GM21529 (cell line): ENCODE measurements around the gene CARD18.

Experiments
- ATAC-seq: cut with Tn5 transposase; IDR thresholded peaks from one replicate; pipeline ENCODE4 v1.9.1; 2021; ENCODE audit not compliant: unreplicated experiment

The CARD18 gene, protein sequence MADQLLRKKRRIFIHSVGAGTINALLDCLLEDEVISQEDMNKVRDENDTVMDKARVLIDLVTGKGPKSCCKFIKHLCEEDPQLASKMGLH

DNA sequence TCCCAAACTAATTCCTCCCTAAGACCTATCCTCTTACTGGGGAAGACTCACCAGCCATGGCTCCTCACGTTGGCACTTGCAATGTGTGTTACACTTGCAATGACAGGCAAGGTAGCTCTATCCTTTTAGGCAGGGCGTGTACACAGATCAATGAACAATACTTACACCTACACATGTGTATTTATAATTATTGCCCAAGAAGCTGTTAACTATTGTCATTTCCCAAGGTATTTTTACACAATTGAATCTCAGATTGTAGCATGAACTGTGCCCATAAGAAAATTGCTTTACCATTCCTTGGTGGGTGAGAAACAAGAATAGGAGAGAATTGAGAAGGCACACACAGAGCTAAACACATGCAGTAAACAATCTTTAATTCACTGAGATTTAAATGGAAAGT is at the start of gene CARD18:
CARD18 (minus strand) TSS at position 101 of the 400 bp plus-strand sequence; CDS start at position 58, 43 bp downstream.
- ATAC-seq: no peak

DNA sequence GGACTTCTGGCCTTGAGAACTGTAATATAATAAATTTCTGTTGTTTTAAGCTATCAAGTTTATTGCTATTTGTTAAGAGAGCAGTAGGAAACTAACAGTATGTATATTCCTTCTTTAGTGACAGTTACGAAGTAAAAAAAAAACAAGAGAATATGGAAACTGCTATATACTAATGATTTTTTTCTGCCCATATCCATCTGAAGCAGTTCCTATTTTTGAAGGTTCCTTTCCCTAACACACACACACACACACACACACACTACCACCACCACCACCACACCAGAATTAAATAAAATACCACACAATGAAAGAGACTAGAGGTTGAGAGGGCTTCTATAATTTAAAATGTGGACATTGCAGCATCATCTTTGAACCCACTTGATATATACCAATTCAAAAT is 44.4 kb upstream of the CARD18 start:
- no peak for ATAC-seq

GRCh38 chr11:105183426-105183825 is 43.9 kb upstream of the CARD18 start:
- ATAC-seq: no peak

- ATAC-seq: no peak
These were observed 42.0 kb upstream of the CARD18 start for GRCh38 chr11:105181521-105181920.

- ATAC-seq: no peak
These were observed 41.5 kb upstream of the CARD18 start for GRCh38 chr11:105181100-105181499.

DNA sequence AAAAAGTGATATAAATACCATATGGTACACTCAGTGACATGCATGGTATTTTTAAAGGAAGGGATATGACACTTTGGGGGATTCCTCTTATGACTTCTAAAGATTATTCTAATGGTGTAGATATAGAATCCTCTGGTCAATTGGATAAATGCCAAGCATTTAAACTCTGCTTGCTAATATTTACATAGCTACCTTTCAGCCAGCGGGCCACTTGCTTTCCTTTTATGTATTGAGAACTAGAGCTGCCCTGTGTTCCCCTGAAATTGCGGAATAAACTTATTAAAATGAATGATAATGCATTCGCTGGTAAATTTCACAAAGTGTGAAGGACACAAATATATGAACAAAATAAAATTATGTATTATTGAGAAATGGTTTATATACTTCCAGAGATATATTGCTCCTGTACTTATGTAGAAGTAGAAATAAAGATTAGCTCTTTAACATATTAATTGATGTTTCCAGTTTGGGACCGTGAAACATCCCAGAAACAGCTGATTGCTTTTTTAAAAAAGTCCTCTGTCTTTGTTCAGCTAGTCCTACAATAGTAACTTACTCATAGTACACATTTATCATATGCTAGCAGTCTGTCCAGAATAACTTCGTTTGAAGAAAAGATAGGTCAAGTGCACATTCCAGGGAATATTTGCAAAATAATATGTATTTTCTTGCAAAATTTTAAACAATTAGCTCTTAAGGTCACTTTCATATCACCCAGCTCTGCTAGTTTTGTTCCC is 40.1 kb upstream of the CARD18 start:
- no peak for ATAC-seq

- ATAC-seq: no peak
These were observed 38.1 kb upstream of the CARD18 start for GRCh38 chr11:105177658-105178057.

GRCh38 chr11:105168457-105168856 is 28.9 kb upstream of the CARD18 start:
- ATAC-seq: no peak

DNA sequence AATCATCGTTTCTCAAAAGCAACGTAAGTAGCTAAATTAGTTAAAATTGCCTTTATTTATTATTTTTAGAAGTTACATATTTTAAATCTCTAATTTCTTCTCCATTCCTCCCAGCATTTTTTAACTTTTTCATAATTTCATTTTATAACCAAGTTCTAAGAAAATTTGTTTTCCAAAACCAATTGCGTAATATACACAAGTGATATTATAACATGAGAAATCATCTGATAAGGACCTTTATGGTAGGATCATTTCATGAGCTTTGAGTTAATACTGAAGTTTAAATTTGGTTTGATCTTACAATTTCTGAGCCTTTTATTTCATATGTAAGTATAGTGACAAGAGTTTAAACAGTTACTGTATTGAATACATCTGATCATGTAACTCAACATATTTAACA is 27.7 kb upstream of the CARD18 start:
- no peak for ATAC-seq

DNA sequence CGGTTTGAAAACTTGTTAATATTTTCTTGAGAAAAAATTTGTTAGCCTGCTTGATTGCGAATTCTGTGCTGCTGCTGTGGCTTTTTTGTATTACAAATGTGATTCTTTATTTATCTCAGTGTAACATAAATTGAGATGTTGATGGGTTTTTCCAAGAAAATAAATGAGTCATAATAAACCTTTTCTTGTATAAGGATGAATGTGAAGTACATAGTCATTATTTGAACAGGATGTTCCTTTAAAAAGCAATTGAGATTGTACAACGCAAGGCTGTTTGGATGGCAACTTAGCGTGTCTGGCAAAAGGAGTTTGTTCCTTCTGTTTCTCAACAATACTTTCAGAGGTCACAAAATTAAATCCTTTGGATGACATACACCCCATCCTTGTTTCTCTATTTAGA is 24.6 kb upstream of the CARD18 start:
- no peak for ATAC-seq

- no peak for ATAC-seq
These were observed 22.9 kb upstream of the CARD18 start for GRCh38 chr11:105162506-105162905.

DNA sequence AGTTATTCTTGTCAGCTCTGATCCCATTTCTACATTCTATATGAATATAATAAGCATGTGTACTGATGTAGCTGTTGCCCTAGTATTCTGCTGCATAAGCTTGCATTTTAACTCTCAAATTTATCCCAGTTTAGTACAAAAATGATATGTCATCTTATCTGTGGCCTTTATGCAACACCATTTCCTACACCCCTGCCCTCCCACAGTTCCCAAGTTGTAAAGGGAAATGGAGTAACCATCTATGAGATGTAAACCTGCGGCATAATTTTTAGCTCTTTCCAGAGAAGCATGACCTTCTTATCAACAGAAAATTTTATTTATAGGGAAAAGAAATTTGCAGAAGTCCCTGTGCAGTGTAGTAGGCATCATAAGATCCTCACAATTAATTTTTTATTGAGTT is 18.9 kb upstream of the CARD18 start:
- ATAC-seq: no peak

GRCh38 chr11:105156720-105157119 is 17.2 kb upstream of the CARD18 start:
- ATAC-seq: no peak

DNA sequence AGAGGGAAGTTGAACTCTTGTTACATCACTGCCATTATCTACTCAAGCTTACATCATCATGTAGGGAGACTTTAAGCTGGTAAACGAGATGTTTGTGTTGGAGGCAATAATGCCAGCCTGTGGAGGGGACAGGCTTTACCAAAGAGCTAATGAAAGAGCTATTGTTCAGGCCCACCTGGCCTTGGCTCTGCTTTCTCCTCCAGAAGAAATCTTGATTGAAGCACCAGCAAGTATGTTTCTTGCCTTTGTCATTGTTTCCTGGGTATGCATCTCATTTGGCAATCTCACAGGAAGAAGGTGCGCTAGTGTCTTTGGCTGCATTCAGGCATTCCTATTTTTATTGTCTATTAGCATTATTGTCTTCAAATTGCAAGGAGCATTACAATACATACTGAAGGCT is 16.7 kb upstream of the CARD18 start:
- ATAC-seq: no peak

DNA sequence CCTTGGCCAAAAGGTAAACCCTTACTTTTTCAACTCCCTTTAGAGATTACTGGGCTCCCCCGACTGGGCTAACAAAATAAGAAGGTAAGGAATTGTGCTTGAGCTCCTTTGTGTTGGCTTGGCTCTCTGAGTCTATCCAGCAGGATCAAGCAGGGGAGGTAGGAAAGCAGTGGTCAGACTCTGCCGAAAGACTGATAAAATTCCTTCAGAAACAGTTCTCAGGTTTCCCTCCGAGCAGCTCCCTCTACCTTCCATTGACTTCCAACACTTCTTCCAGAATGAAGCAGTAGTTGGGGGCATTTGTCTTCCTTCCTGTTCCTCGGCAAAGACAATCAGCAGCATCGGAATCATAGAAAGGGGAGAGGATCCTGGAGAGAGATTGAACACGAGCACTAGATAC is 16.1 kb upstream of the CARD18 start:
- ATAC-seq: no peak

DNA sequence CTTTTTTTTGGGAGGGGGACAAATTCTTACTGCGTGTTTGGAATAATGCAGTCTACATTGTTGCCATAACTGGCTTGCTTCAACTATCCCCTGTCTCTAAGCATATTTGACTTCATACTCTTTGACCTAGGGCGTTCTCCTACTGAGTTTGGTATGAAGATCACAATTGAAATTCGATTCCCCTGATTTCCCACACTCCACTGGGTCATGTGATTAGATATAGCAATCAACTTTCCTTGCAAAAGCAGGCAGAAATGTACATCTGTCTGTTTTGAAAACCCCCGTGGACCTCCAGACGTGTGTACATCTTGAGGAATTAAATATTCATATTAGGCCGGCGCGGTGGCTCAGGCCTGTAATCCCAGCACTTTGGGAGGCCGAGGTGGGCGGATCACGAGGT is 13.8 kb upstream of the CARD18 start:
- ATAC-seq: no peak

DNA sequence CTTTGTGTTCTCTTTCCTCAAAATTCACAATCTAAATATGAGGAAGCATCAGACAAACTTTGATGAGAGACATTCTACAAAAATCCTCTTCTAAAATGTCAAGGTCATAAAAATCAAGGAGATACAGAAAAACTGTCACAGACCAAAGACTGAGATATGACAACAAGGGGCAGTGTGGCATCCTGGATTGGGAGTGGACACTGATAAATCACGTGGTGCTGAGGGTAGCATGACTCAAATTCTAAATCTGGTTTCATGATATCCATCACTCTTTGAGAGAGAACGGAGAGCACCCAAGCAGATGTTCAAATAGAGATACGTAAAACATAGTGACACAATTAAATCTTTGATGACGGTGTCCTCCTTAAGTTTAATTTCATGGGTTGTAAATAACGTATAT is 13.0 kb upstream of the CARD18 start:
- ATAC-seq: no peak

GRCh38 chr11:105152021-105152512 is 12.5 kb upstream of the CARD18 start:
- no peak for ATAC-seq

DNA sequence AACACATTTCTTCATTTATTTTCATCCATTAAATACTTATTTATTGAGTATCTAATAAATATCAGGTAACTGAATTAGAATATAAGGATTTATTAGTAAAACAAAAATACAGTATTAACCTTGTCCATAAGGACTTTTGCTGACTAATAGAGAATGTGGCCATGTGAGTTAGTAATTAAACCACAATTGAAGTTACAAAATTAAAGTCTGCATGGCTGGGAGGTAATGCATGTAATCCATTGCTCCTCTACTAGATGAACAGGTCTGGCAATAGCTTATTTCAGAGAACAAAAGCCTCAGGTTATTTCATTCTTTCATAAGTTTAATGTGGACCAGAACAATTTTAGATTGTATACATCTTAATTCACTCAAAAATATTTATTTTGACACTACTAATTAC is 9.9 kb upstream of the CARD18 start:
- no peak for ATAC-seq

GRCh38 chr11:105148241-105148640 is 8.7 kb upstream of the CARD18 start:
- no peak for ATAC-seq

GRCh38 chr11:105144887-105145286 is 5.3 kb upstream of the CARD18 start:
- ATAC-seq: no peak

- no peak for ATAC-seq
These were observed 2.6 kb upstream of the CARD18 start for GRCh38 chr11:105142167-105142566.

DNA sequence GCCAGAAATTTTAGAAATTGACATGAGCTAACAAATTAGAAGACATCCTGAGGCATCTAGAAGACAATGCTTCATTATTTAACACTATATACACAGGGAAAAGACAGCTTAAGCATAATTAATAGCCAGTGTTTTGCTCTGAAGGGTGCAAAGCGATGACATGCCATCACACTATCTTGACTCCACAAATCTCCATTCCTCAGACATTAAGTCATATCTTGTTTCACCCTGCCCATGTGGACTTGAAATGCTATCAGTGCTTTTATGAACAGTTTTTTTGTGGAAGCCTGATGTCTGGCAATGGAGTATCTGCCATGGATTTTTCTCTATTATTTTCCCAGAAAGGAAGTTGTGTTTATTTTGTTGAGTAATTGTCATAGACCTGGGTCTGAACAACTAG is 2.3 kb downstream of the CARD18 start:
- no peak for ATAC-seq
